ENCODE measurements around the gene FAM83D. TPM values are rescaled to one million over a fixed set of nuclear protein-coding genes. Genes with fewer than 3 reads are reported as not detected.
A peak's percentile ranks its signal among the peaks of the same experiment; 100 is the strongest.

Gene FAM83D
- total and polyA plus RNA-seq, 10 donors, result 0.46 to 3.0 (median 1.3) TPM

- Histone ChIP-seq H3K4me1 (peaks cover 0 to 45% (median 20%) of the 10 kb centered on the region in 6 donors), H3K4me3 (no peak overlapping the region), H3K36me3 (peaks cover 0 to 50% (median 17%) of the 10 kb centered on the region in 6 donors), H3K27ac (peak overlapping the region in 4 of 8 donors; percentile 10 to 29 (median 20)), H3K9me3 (no peaks in the 10 kb centered on the region), H3K27me3 (replicated peaks in 1 of 7) (no peaks in the 10 kb centered on the region)
- no peak for DNase-seq
- TF ChIP-seq POLR2AphosphoS5 (IDR thresholded peaks at IDR 0.05) (no peak), CTCF (IDR thresholded peaks at IDR 0.05 in 8 of 11, conservative IDR thresholded peaks at IDR 0.05 in 3 of 11) (no peak), POLR2A (IDR thresholded peaks at IDR 0.05) (no peak)
- intact Hi-C loops (cut with DNase I; ENCODE audit: low total_unique reads), result no loop called here
- WGBS, 5 donors, result 51 to 81% (median 67%) methylated on average over 1 of the region's 1 CpG
Measured at GRCh38 chr20:38985603-38986170, 59.5 kb downstream of the FAM83D start.

- DNase-seq, result no peak
- TF ChIP-seq POLR2A (IDR thresholded peaks at IDR 0.05) (no peak), CTCF (IDR thresholded peaks at IDR 0.05 in 8 of 11, conservative IDR thresholded peaks at IDR 0.05 in 3 of 11) (no peak)
- Histone ChIP-seq H3K4me3 (no peak overlapping the region), H3K36me3 (peaks cover 0 to 60% (median 19%) of the 10 kb centered on the region in 6 donors), H3K4me1 (peaks cover 0 to 45% (median 20%) of the 10 kb centered on the region in 6 donors), H3K9me3 (no peaks in the 10 kb centered on the region), H3K27me3 (replicated peaks in 1 of 7) (no peaks in the 10 kb centered on the region), H3K27ac (peak overlapping the region in 1 of 8 donors; percentile 37)
- intact Hi-C loops (cut with DNase I; ENCODE audit: low total_unique reads), result no loop called here
- 52 to 74% (median 58%) methylated on average over 2 of the region's 2 CpGs for WGBS, 5 donors
Measured at GRCh38 chr20:38986663-38987062, 60.4 kb downstream of the FAM83D start.

GRCh38 chr20:38987777-38988176 lies 61.6 kb downstream of the FAM83D start:
- no peaks in the 10 kb centered on the region for H3K9me3 ChIP-seq
- no peak for DNase-seq
- intact Hi-C loops (cut with DNase I; ENCODE audit: low total_unique reads), result no loop called here
- no peak for TF ChIP-seq POLR2AphosphoS5 (IDR thresholded peaks at IDR 0.05)
- 48 to 83% (median 71%) methylated on average over 4 of the region's 4 CpGs for WGBS, 5 donors
- H3K4me1 ChIP-seq, result peaks cover 0 to 45% (median 20%) of the 10 kb centered on the region in 6 donors
- H3K36me3 ChIP-seq, result peaks cover 0 to 67% (median 24%) of the 10 kb centered on the region in 6 donors
- no peak overlapping the region for H3K27ac ChIP-seq
- no peak overlapping the region for H3K4me3 ChIP-seq
- H3K27me3 ChIP-seq (replicated peaks in 1 of 7), result no peaks in the 10 kb centered on the region

- no peak overlapping the region for H3K27ac ChIP-seq
- no peak overlapping the region for H3K4me3 ChIP-seq
- H3K36me3 ChIP-seq, result peaks cover 0 to 75% (median 34%) of the 10 kb centered on the region in 6 donors
- WGBS, 5 donors, result 91 to 100% (median 97%) methylated on average over 1 of the region's 1 CpG
- no peaks in the 10 kb centered on the region for H3K27me3 ChIP-seq (replicated peaks in 1 of 7)
- TF ChIP-seq POLR2AphosphoS5 (IDR thresholded peaks at IDR 0.05), result no peak
- TF ChIP-seq POLR2A (IDR thresholded peaks at IDR 0.05), result no peak
- TF ChIP-seq CTCF (IDR thresholded peaks at IDR 0.05 in 8 of 11, conservative IDR thresholded peaks at IDR 0.05 in 3 of 11), result no peak
- intact Hi-C loops (cut with DNase I; ENCODE audit: low total_unique reads), result no loop called here
- no peaks in the 10 kb centered on the region for H3K9me3 ChIP-seq
- DNase-seq, result no peak
- peaks cover 0 to 23% (median 14%) of the 10 kb centered on the region in 6 donors for H3K4me1 ChIP-seq
Measured at GRCh38 chr20:38990728-38991127, 64.5 kb downstream of the FAM83D start.
